ENCODE results near the gene FGF11. TPM values are rescaled to one million over a fixed set of nuclear protein-coding genes. Genes with fewer than 3 reads are reported as not detected.

Gene FGF11
- total and polyA plus RNA-seq, 2 of the 4 experiments (the other 2 are of a cell fraction) = 0.18 to 1.1 TPM

DNA sequence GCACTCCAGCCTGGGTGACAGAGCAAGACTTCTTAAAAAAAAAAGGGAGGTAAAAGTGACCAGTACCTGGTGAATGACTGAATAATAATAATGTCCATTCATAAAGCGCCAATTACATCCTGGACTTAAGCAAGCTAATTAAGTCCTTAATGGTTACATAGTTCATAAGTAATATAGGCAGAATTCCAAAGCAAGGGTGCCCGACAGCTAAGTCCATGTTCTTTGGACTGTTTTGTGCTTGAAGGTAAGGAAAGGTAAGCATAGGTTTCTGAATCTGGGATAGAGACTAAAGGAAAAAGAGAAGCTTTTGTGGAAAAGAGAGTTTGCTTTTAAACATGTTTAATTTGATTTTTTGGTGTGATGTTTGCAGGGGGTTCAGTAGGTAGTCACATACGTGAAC is 54.6 kb downstream of the FGF11 start:
- Histone ChIP-seq H3K9ac (ENCODE audit: low read depth, low read length) (no peak overlapping the region), H3K4me3 (ENCODE audit: insufficient read depth, low read depth, low read length) (no peak overlapping the region), H2AFZ (replicated peaks; ENCODE audit: low read length, poor library complexity) (no peak overlapping the region), H4K8ac (ENCODE audit: low read depth in 2 of 2, low read length in 2 of 2) (no peak overlapping the region), H3K4me1 (ENCODE audit: control insufficient read depth, insufficient read depth, low read length) (0 out of 2 replicates have a peak, but pooled peaks cover 2% of the 10 kb centered on the region), H3K4me2 (ENCODE audit: low read depth, low read length) (no peak overlapping the region), H3K18ac (ENCODE audit: low read depth, low read length) (no peak overlapping the region), H2BK5ac (ENCODE audit: low read depth, low read length, poor library complexity, severe bottlenecking) (no peak overlapping the region), H3K36me3 (ENCODE audit: control insufficient read depth, insufficient read depth, low read length) (peaks cover 41% of the 10 kb centered on the region), H3K9me3 (ENCODE audit: control insufficient read depth, insufficient read depth, low read length) (no peaks in the 10 kb centered on the region), H4K5ac (ENCODE audit: low read depth, low read length) (no peak overlapping the region), H3K27ac (ENCODE audit: insufficient read depth, low read length) (no peak overlapping the region), H2BK20ac (ENCODE audit: low read depth, low read length) (no peak overlapping the region), H3K27me3 (ENCODE audit: control insufficient read depth, insufficient read depth, low read length) (no peaks in the 10 kb centered on the region), H4K20me1 (ENCODE audit: insufficient read depth, low read length) (peaks cover 82% of the 10 kb centered on the region), H2BK120ac (ENCODE audit: low read depth, low read length) (no peak overlapping the region), H2AK9ac (replicated peaks; ENCODE audit: low read depth, low read length, poor library complexity) (no peak overlapping the region), H2BK15ac (ENCODE audit: low read depth, low read length) (no peak overlapping the region), H4K91ac (ENCODE audit: insufficient read depth, low read depth, low read length) (no peak overlapping the region), H3K56ac (ENCODE audit: extremely low read depth, insufficient read depth, low read length) (no peak overlapping the region), H3K23ac (ENCODE audit: low read depth, low read length) (no peak overlapping the region), H3K14ac (replicated peaks; ENCODE audit: low read depth, low read length) (no peak overlapping the region), H3K79me1 (ENCODE audit: low read depth in 1 of 2, low read length in 2 of 2) (peaks cover 35 to 82% of the 10 kb centered on the region in 2 experiments), H3K4ac (ENCODE audit: low read depth, low read length) (no peak overlapping the region), H3K9me1 (ENCODE audit: insufficient read depth, low read length) (peaks cover 15% of the 10 kb centered on the region; the same call in 1 of the 2 replicates), H2AK5ac (ENCODE audit: low read depth, low read length) (no peak overlapping the region)
- dilution Hi-C loops (cut with HindIII; ENCODE audit: low sequenced_read_pairs, unreplicated experiment) = no loop called here
- in situ Hi-C loops (cut with MboI; ENCODE audit: low sequenced_read_pairs) = no loop called here
- intact Hi-C loops (cut with micrococcal nuclease) = no loop called here
- DNase-seq (no peak), ATAC-seq (ENCODE audit: low read depth) (no peak)
- ChIA-PET POLR2A (ENCODE audit: unreplicated experiment) (no interaction called here), CTCF (no interaction called here)
- WGBS, 2 experiments (ENCODE audit: extremely low coverage in 2 of 2, insufficient read length in 1 of 2) = 95% methylated on average over 2 of the region's 3 CpGs; no CpG with 5 or more reads in 1 of the 2 experiments
- TF ChIP-seq MAZ (IDR thresholded peaks at IDR 0.05; ENCODE audit: borderline replicate concordance, low read depth, low read length) (no peak), FOS (IDR thresholded peaks at IDR 0.05; ENCODE audit: low read depth, low read length) (no peak), SMC3 (IDR thresholded peaks at IDR 0.05; ENCODE audit: low read depth, low read length) (no peak), CHD1 (IDR thresholded peaks at IDR 0.05; ENCODE audit: low read depth, low read length) (no peak), BHLHE40 (IDR thresholded peaks at IDR 0.05; ENCODE audit: low read depth, low read length) (no peak), MXI1 (IDR thresholded peaks at IDR 0.05; ENCODE audit: borderline replicate concordance, low read depth, low read length) (no peak), RAD21 (IDR thresholded peaks at IDR 0.05; ENCODE audit: low read length) (no peak), POLR2A (IDR thresholded peaks at IDR 0.05; ENCODE audit: low read depth, low read length) (no peak)
- BruUV-seq (replicated peaks) = no TSS peak

Other genes with a start within 250 kb of the FGF11 start
Only the 30 nearest of the 40 such genes appear.
- 18.3 and 23.8 TPM in 2 replicates for gene CTDNEP1, start 187.8 kb upstream of the FGF11 start, total RNA-seq (2012; rRNA removed)
- 132 TPM in 2 replicates for gene CTDNEP1, start 187.8 kb upstream of the FGF11 start, polyA plus RNA-seq (2012; rRNA removed)
- gene ELP5, start 187.3 kb upstream of the FGF11 start, total RNA-seq (2012; rRNA removed) = 46.6 and 48.0 TPM in 2 replicates
- 38.6 and 39.3 TPM in 2 replicates for gene ELP5, start 187.3 kb upstream of the FGF11 start, polyA plus RNA-seq (2012; rRNA removed)
- 0.56 and 1.4 TPM in 2 replicates for gene CLDN7, start 177.0 kb upstream of the FGF11 start, total RNA-seq (2012; rRNA removed)
- 1.4 and 2.8 TPM in 2 replicates for gene CLDN7, start 177.0 kb upstream of the FGF11 start, polyA plus RNA-seq (2012; rRNA removed)
- under 0.01 TPM in 1 of 2 replicates, not detected in the other for gene SLC2A4, start 157.8 kb upstream of the FGF11 start, total RNA-seq (2012; rRNA removed)
- 0.07 TPM in 2 replicates for gene SLC2A4, start 157.8 kb upstream of the FGF11 start, polyA plus RNA-seq (2012; rRNA removed)
- gene YBX2, start 144.9 kb upstream of the FGF11 start, total RNA-seq (2012; rRNA removed) = not detected in 2 replicates
- 0.17 TPM in 1 of 2 replicates, not detected in the other for gene YBX2, start 144.9 kb upstream of the FGF11 start, polyA plus RNA-seq (2012; rRNA removed)
- 718 and 883 TPM in 2 replicates for gene EIF5A, start 131.9 kb upstream of the FGF11 start, total RNA-seq (2012; rRNA removed)
- 660 and 782 TPM in 2 replicates for gene EIF5A, start 131.9 kb upstream of the FGF11 start, polyA plus RNA-seq (2012; rRNA removed)
- gene GPS2, start 124.2 kb upstream of the FGF11 start, total RNA-seq (2012; rRNA removed) = 36.2 and 37.5 TPM in 2 replicates
- gene GPS2, start 124.2 kb upstream of the FGF11 start, polyA plus RNA-seq (2012; rRNA removed) = 47.5 and 50.9 TPM in 2 replicates
- 8.4 and 9.2 TPM in 2 replicates for gene NEURL4, start 110.2 kb upstream of the FGF11 start, total RNA-seq (2012; rRNA removed)
- 23.3 and 26.3 TPM in 2 replicates for gene NEURL4, start 110.2 kb upstream of the FGF11 start, polyA plus RNA-seq (2012; rRNA removed)
- under 0.01 and 0.83 TPM in 2 replicates for gene ACAP1, start 103.0 kb upstream of the FGF11 start, total RNA-seq (2012; rRNA removed)
- gene ACAP1, start 103.0 kb upstream of the FGF11 start, polyA plus RNA-seq (2012; rRNA removed) = 2.1 and 2.3 TPM in 2 replicates
- gene KCTD11, start 87.3 kb upstream of the FGF11 start, total RNA-seq (2012; rRNA removed) = 10.6 and 10.8 TPM in 2 replicates
- 14.4 and 16.4 TPM in 2 replicates for gene KCTD11, start 87.3 kb upstream of the FGF11 start, polyA plus RNA-seq (2012; rRNA removed)
- gene TMEM95, start 84.4 kb upstream of the FGF11 start, total RNA-seq (2012; rRNA removed) = not detected in 2 replicates
- gene TMEM95, start 84.4 kb upstream of the FGF11 start, polyA plus RNA-seq (2012; rRNA removed) = not detected in 2 replicates
- gene TNK1, start 58.4 kb upstream of the FGF11 start, total RNA-seq (2012; rRNA removed) = under 0.01 and 0.54 TPM in 2 replicates
- gene TNK1, start 58.4 kb upstream of the FGF11 start, polyA plus RNA-seq (2012; rRNA removed) = 0.44 and 0.55 TPM in 2 replicates
- 6.1 and 6.4 TPM in 2 replicates for gene PLSCR3, start 45.0 kb upstream of the FGF11 start, total RNA-seq (2012; rRNA removed)
- 116 and 131 TPM in 2 replicates for gene PLSCR3, start 45.0 kb upstream of the FGF11 start, polyA plus RNA-seq (2012; rRNA removed)
- gene TMEM256, start 35.4 kb upstream of the FGF11 start, total RNA-seq (2012; rRNA removed) = 35.3 and 38.4 TPM in 2 replicates
- 174 and 252 TPM in 2 replicates for gene TMEM256, start 35.4 kb upstream of the FGF11 start, polyA plus RNA-seq (2012; rRNA removed)
- gene NLGN2, start 31.7 kb upstream of the FGF11 start, total RNA-seq (2012; rRNA removed) = 1.7 and 1.8 TPM in 2 replicates
- 36.7 and 38.1 TPM in 2 replicates for gene NLGN2, start 31.7 kb upstream of the FGF11 start, polyA plus RNA-seq (2012; rRNA removed)
- gene SPEM1, start 19.2 kb upstream of the FGF11 start, total RNA-seq (2012; rRNA removed) = not detected in 2 replicates
- not detected in 2 replicates for gene SPEM1, start 19.2 kb upstream of the FGF11 start, polyA plus RNA-seq (2012; rRNA removed)
- not detected in 2 replicates for gene SPEM2, start 13.9 kb upstream of the FGF11 start, total RNA-seq (2012; rRNA removed)
- not detected in 2 replicates for gene SPEM2, start 13.9 kb upstream of the FGF11 start, polyA plus RNA-seq (2012; rRNA removed)
- gene SPEM3, start 10.7 kb upstream of the FGF11 start, total RNA-seq (2012; rRNA removed) = not detected in 2 replicates
- gene SPEM3, start 10.7 kb upstream of the FGF11 start, polyA plus RNA-seq (2012; rRNA removed) = not detected in 2 replicates
- 1.1 and 1.4 TPM in 2 replicates for gene TMEM102, start 4.1 kb upstream of the FGF11 start, total RNA-seq (2012; rRNA removed)
- gene TMEM102, start 4.1 kb upstream of the FGF11 start, polyA plus RNA-seq (2012; rRNA removed) = 2.2 and 2.3 TPM in 2 replicates
- 4.2 and 4.3 TPM in 2 replicates for gene CHRNB1, start 5.5 kb downstream of the FGF11 start, total RNA-seq (2012; rRNA removed)
- gene CHRNB1, start 5.5 kb downstream of the FGF11 start, polyA plus RNA-seq (2012; rRNA removed) = 6.0 and 6.4 TPM in 2 replicates
- gene ZBTB4, start 40.1 kb downstream of the FGF11 start, total RNA-seq (2012; rRNA removed) = 6.3 and 8.3 TPM in 2 replicates
- gene ZBTB4, start 40.1 kb downstream of the FGF11 start, polyA plus RNA-seq (2012; rRNA removed) = 20.1 and 20.3 TPM in 2 replicates
- not detected in 2 replicates for gene SLC35G6, start 41.9 kb downstream of the FGF11 start, total RNA-seq (2012; rRNA removed)
- not detected in 2 replicates for gene SLC35G6, start 41.9 kb downstream of the FGF11 start, polyA plus RNA-seq (2012; rRNA removed)
- gene POLR2A, start 44.9 kb downstream of the FGF11 start, total RNA-seq (2012; rRNA removed) = 56.4 and 56.6 TPM in 2 replicates
- gene POLR2A, start 44.9 kb downstream of the FGF11 start, polyA plus RNA-seq (2012; rRNA removed) = 38.4 and 54.0 TPM in 2 replicates
- 2.7 and 3.6 TPM in 2 replicates for gene TNFSF12, start 109.5 kb downstream of the FGF11 start, total RNA-seq (2012; rRNA removed)
- gene TNFSF12, start 109.5 kb downstream of the FGF11 start, polyA plus RNA-seq (2012; rRNA removed) = 22.0 and 23.1 TPM in 2 replicates
- gene TNFSF13, start 119.2 kb downstream of the FGF11 start, total RNA-seq (2012; rRNA removed) = 0.56 TPM in 1 of 2 replicates, not detected in the other
- gene TNFSF13, start 119.2 kb downstream of the FGF11 start, polyA plus RNA-seq (2012; rRNA removed) = 0.98 and 1.3 TPM in 2 replicates
- gene SENP3, start 122.4 kb downstream of the FGF11 start, total RNA-seq (2012; rRNA removed) = 72.8 and 120 TPM in 2 replicates
- gene SENP3, start 122.4 kb downstream of the FGF11 start, polyA plus RNA-seq (2012; rRNA removed) = 74.7 and 82.4 TPM in 2 replicates
- 16.0 and 23.3 TPM in 2 replicates for gene CD68, start 140.1 kb downstream of the FGF11 start, total RNA-seq (2012; rRNA removed)
- gene CD68, start 140.1 kb downstream of the FGF11 start, polyA plus RNA-seq (2012; rRNA removed) = 43.1 and 55.0 TPM in 2 replicates
- gene MPDU1, start 144.3 kb downstream of the FGF11 start, total RNA-seq (2012; rRNA removed) = 142 and 149 TPM in 2 replicates
- 135 and 152 TPM in 2 replicates for gene MPDU1, start 144.3 kb downstream of the FGF11 start, polyA plus RNA-seq (2012; rRNA removed)
- gene SOX15, start 150.6 kb downstream of the FGF11 start, total RNA-seq (2012; rRNA removed) = 0.18 and 0.28 TPM in 2 replicates
- gene SOX15, start 150.6 kb downstream of the FGF11 start, polyA plus RNA-seq (2012; rRNA removed) = 0.62 and 1.0 TPM in 2 replicates
- gene FXR2, start 175.4 kb downstream of the FGF11 start, total RNA-seq (2012; rRNA removed) = 38.6 and 39.1 TPM in 2 replicates
- 55.9 and 59.8 TPM in 2 replicates for gene FXR2, start 175.4 kb downstream of the FGF11 start, polyA plus RNA-seq (2012; rRNA removed)